Nephron progenitor cell (in vitro differentiated cells): ENCODE measurements around the gene CTNNAL1.
"Not testable (repeated sequence)": the region's sequence is repeated elsewhere in the genome, so short reads cannot be mapped to it uniquely, and the experiment has no call there.

Experiments used
- DNase-seq: peaks from one replicate; pipeline ENCODE4 v3.0.0; 2021
- H3K27ac Mint-ChIP-seq: 2 replicates; pipeline ENCODE4 v1.8.0; 2021; ENCODE audit warnings: mild to moderate bottlenecking, moderate library complexity, mixed read lengths
- H3K27me3 Mint-ChIP-seq: 2 replicates; pipeline ENCODE4 v1.8.0; 2021; ENCODE audit warnings: mild to moderate bottlenecking, low read depth, mixed read lengths; ENCODE audit not compliant: poor library complexity
- H3K36me3 Mint-ChIP-seq: 2 replicates; pipeline ENCODE4 v1.8.0; 2021; ENCODE audit warnings: low read depth, mixed read lengths
- H3K4me1 Mint-ChIP-seq: 2 replicates; pipeline ENCODE4 v1.8.0; 2021; ENCODE audit warnings: mixed read lengths
- H3K4me3 Mint-ChIP-seq: 2 replicates; pipeline ENCODE4 v1.8.0; 2021; ENCODE audit warnings: mild to moderate bottlenecking, moderate library complexity, mixed read lengths
- H3K9me3 Mint-ChIP-seq: 2 replicates; pipeline ENCODE4 v1.8.0; 2021; ENCODE audit warnings: mild to moderate bottlenecking, moderate library complexity, mixed read lengths
- TF ChIP-seq, protein P1 (sequence below): fragments of 200-600 bp; sonication (generic); IDR thresholded peaks from 2 replicates; pipeline ENCODE4 v1.5.0; 2021; ENCODE audit warnings: antibody characterized with exemption

Gene CTNNAL1

GRCh38 chr9:108900176-108900575, 113.1 kb downstream of the CTNNAL1 start:
- Mint-ChIP-seq H3K4me3 (no peak overlapping the region), H3K9me3 (no peaks in the 10 kb centered on the region), H3K27me3 (no peaks in the 10 kb centered on the region), H3K4me1 (no peaks in the 10 kb centered on the region), H3K27ac (peak overlapping the region; percentile 26), H3K36me3 (peaks cover 67% of the 10 kb centered on the region)
- DNase-seq, result no peak
- TF ChIP-seq, protein P1, sequence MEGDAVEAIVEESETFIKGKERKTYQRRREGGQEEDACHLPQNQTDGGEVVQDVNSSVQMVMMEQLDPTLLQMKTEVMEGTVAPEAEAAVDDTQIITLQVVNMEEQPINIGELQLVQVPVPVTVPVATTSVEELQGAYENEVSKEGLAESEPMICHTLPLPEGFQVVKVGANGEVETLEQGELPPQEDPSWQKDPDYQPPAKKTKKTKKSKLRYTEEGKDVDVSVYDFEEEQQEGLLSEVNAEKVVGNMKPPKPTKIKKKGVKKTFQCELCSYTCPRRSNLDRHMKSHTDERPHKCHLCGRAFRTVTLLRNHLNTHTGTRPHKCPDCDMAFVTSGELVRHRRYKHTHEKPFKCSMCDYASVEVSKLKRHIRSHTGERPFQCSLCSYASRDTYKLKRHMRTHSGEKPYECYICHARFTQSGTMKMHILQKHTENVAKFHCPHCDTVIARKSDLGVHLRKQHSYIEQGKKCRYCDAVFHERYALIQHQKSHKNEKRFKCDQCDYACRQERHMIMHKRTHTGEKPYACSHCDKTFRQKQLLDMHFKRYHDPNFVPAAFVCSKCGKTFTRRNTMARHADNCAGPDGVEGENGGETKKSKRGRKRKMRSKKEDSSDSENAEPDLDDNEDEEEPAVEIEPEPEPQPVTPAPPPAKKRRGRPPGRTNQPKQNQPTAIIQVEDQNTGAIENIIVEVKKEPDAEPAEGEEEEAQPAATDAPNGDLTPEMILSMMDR, result no peak

GRCh38 chr9:108899023-108899695, 114.1 kb downstream of the CTNNAL1 start:
- not testable (repeated sequence) for H3K4me1 Mint-ChIP-seq, DNase-seq, H3K9me3 Mint-ChIP-seq, H3K27me3 Mint-ChIP-seq, H3K27ac Mint-ChIP-seq, H3K4me3 Mint-ChIP-seq
- H3K36me3 Mint-ChIP-seq, result peaks cover 69% of the 10 kb centered on the region

GRCh38 chr9:108897324-108898096, 115.8 kb downstream of the CTNNAL1 start:
- H3K36me3 Mint-ChIP-seq, result peaks cover 67% of the 10 kb centered on the region

GRCh38 chr9:108894225-108894997, 118.9 kb downstream of the CTNNAL1 start:
- TF ChIP-seq, protein P1, result no peak
- no peak overlapping the region for H3K27ac Mint-ChIP-seq
- no peaks in the 10 kb centered on the region for H3K4me1 Mint-ChIP-seq
- H3K36me3 Mint-ChIP-seq, result peaks cover 67% of the 10 kb centered on the region
- H3K27me3 Mint-ChIP-seq, result peaks cover 2% of the 10 kb centered on the region
- DNase-seq, result no peak
- no peaks in the 10 kb centered on the region for H3K9me3 Mint-ChIP-seq
- no peak overlapping the region for H3K4me3 Mint-ChIP-seq

More at GRCh38 chr9:108897324-108898096, 115.8 kb downstream of the CTNNAL1 start:
- Mint-ChIP-seq H3K9me3 (no peaks in the 10 kb centered on the region), H3K27me3 (no peaks in the 10 kb centered on the region), H3K4me3 (no peak overlapping the region), H3K4me1 (no peaks in the 10 kb centered on the region), H3K27ac (no peak overlapping the region)
- TF ChIP-seq, protein P1, result no peak
- no peak for DNase-seq
